DOHH2 (cell line): Measurements from ENCODE around the gene DDX41.

Source experiments
- CTCF ChIP-seq: fragments of 200-600 bp; sonication (generic); IDR thresholded peaks from one replicate; pipeline ENCODE4 v1.5.1; 2014; ENCODE audit warnings: antibody characterized with exemption, mild to moderate bottlenecking, low read depth, low read length; ENCODE audit not compliant: poor library complexity, severe bottlenecking
- EZH2phosphoT487 ChIP-seq: fragments of 200-600 bp; sonication (generic); IDR thresholded peaks from 2 replicates; pipeline ENCODE4 v1.6.1; 2017; ENCODE audit warnings: borderline replicate concordance, mild to moderate bottlenecking, antibody characterized with exemption, low read length, moderate library complexity, mixed read lengths

GRCh38 chr5:177510567-177511053 is 6.2 kb downstream of the DDX41 start:
- TF ChIP-seq CTCF: no peak
- TF ChIP-seq EZH2phosphoT487: no peak
